IMR-90 (cell line): Measurements from ENCODE around the gene RBM39. TPM values are rescaled to one million over a fixed set of nuclear protein-coding genes. Genes with fewer than 3 reads are reported as not detected.

Source experiments
- ATAC-seq: fragments of 200-7000 bp; cut with Tn5 transposase; 2 replicates; pipeline ENCODE4 v1.9.1; 2020; ENCODE audit warnings: low read depth, mild to moderate bottlenecking, moderate library complexity
- BruUV-seq: library from RNA; stranded (reverse); fragments of 400-500 nt; replicated peaks from 2 replicates; lab custom pipeline; 2021; lab: Mats Ljungman, UMichigan
- CTCF ChIA-PET: fragments of 300-600 bp; formaldehyde crosslinking; extraction: SDS; loops from one replicate; lab custom pipeline; 2021; ENCODE audit warnings: antibody characterized with exemption; lab: Yijun Ruan, JAX
- POLR2A ChIA-PET: fragments of 300-600 bp; sonication (Branson Sonifier 250); formaldehyde crosslinking; loops from one replicate; lab custom pipeline; 2022; ENCODE audit warnings: antibody characterized with exemption; ENCODE audit not compliant: unreplicated experiment; lab: Charles Lee
- DNase-seq: peaks from one replicate; pipeline ENCODE4 v3.0.0; 2013
- H2AFZ ChIP-seq: replicated peaks from 2 replicates; pipeline ENCODE3; 2013; ENCODE audit warnings: low read length, mild to moderate bottlenecking; ENCODE audit not compliant: poor library complexity
- H2AK5ac ChIP-seq: 2 replicates; pipeline ENCODE4 v1.6.1; 2013; ENCODE audit warnings: low read depth, low read length, inconsistent platforms
- H2AK9ac ChIP-seq: replicated peaks from 2 replicates; pipeline ENCODE3; 2013; ENCODE audit warnings: mild to moderate bottlenecking, low read depth, low read length, moderate library complexity; ENCODE audit not compliant: poor library complexity
- H2BK120ac ChIP-seq: 2 replicates; pipeline ENCODE4 v1.6.1; 2013; ENCODE audit warnings: low read depth, low read length, inconsistent platforms
- H2BK15ac ChIP-seq: 3 replicates; pipeline ENCODE4 v1.6.1; 2013; ENCODE audit warnings: low read depth, low read length, inconsistent platforms
- H2BK20ac ChIP-seq: 2 replicates; pipeline ENCODE4 v1.6.1; 2013; ENCODE audit warnings: low read depth, mild to moderate bottlenecking, inconsistent platforms, low read length, moderate library complexity
- H2BK5ac ChIP-seq: 2 replicates; pipeline ENCODE4 v1.6.1; 2013; ENCODE audit warnings: mild to moderate bottlenecking, low read depth, low read length, inconsistent platforms; ENCODE audit not compliant: poor library complexity, severe bottlenecking
- H3K14ac ChIP-seq: replicated peaks from 2 replicates; pipeline ENCODE4 v1.6.1; 2013; ENCODE audit warnings: low read depth, low read length, inconsistent platforms
- H3K18ac ChIP-seq: 2 replicates; pipeline ENCODE4 v1.6.1; 2013; ENCODE audit warnings: low read depth, low read length, control low read depth
- H3K23ac ChIP-seq: 2 replicates; pipeline ENCODE4 v1.6.1; 2013; ENCODE audit warnings: low read depth, low read length, inconsistent platforms
- H3K27ac ChIP-seq: 2 replicates; pipeline ENCODE4 v1.5.1; 2013; ENCODE audit warnings: mild to moderate bottlenecking, control low read depth, low read length; ENCODE audit not compliant: insufficient read depth
- H3K27me3 ChIP-seq: 2 replicates; pipeline ENCODE4 v1.6.1; 2013; ENCODE audit warnings: low read length; ENCODE audit not compliant: control insufficient read depth, insufficient read depth
- H3K36me3 ChIP-seq: 2 replicates; pipeline ENCODE4 v1.6.1; 2013; ENCODE audit warnings: low read length, mixed read lengths; ENCODE audit not compliant: control insufficient read depth, insufficient read depth
- H3K4ac ChIP-seq: 2 replicates; pipeline ENCODE4 v1.6.1; 2013; ENCODE audit warnings: low read depth, low read length, inconsistent platforms
- H3K4me1 ChIP-seq: 2 replicates; pipeline ENCODE4 v1.6.1; 2013; ENCODE audit warnings: low read length, mixed read lengths; ENCODE audit not compliant: control insufficient read depth, insufficient read depth
- H3K4me2 ChIP-seq: 2 replicates; pipeline ENCODE4 v1.6.1; 2013; ENCODE audit warnings: low read depth, mild to moderate bottlenecking, control low read depth, low read length, moderate library complexity
- H3K4me3 ChIP-seq: 2 replicates; pipeline ENCODE4 v1.5.1; 2013; ENCODE audit warnings: low read depth, mild to moderate bottlenecking, control low read depth, low read length, moderate library complexity; ENCODE audit not compliant: insufficient read depth
- H3K56ac ChIP-seq: 2 replicates; pipeline ENCODE4 v1.6.1; 2013; ENCODE audit warnings: low read length, inconsistent platforms; ENCODE audit not compliant: insufficient read depth; ENCODE audit errors: extremely low read depth
- H3K79me1 ChIP-seq, 2 experiments: 2 replicates each; pipeline ENCODE4 v1.6.1; 2013; ENCODE audit warnings: low read length in 2 of 2, inconsistent platforms in 1 of 2, low read depth in 1 of 2
- H3K9ac ChIP-seq: 2 replicates; pipeline ENCODE4 v1.6.1; 2013; ENCODE audit warnings: low read depth, low read length, control low read depth
- H3K9me1 ChIP-seq: 2 replicates; pipeline ENCODE4 v1.6.1; 2013; ENCODE audit warnings: low read length, inconsistent platforms; ENCODE audit not compliant: insufficient read depth
- H3K9me3 ChIP-seq: 2 replicates; pipeline ENCODE4 v1.6.1; 2013; ENCODE audit warnings: low read length; ENCODE audit not compliant: control insufficient read depth, insufficient read depth
- H4K20me1 ChIP-seq: 2 replicates; pipeline ENCODE4 v1.6.1; 2013; ENCODE audit warnings: low read length, inconsistent platforms; ENCODE audit not compliant: insufficient read depth
- H4K5ac ChIP-seq: 2 replicates; pipeline ENCODE4 v1.6.1; 2013; ENCODE audit warnings: mild to moderate bottlenecking, low read depth, low read length, control low read depth
- H4K8ac ChIP-seq, 2 experiments: 2 replicates each; pipeline ENCODE4 v1.6.1; 2013; ENCODE audit warnings: low read depth in 2 of 2, low read length in 2 of 2, control low read depth in 1 of 2, inconsistent platforms in 1 of 2
- H4K91ac ChIP-seq: 2 replicates; pipeline ENCODE4 v1.6.1; 2013; ENCODE audit warnings: low read depth, low read length, inconsistent platforms; ENCODE audit not compliant: insufficient read depth
- NFE2L2 ChIP-seq: fragments of 150-350 bp; IDR thresholded peaks from 2 replicates; pipeline ENCODE4 v1.6.1; 2016; ENCODE audit warnings: low read depth, mild to moderate bottlenecking, low read length
- WGBS, 2 experiments: methylation state at CpG; one replicate each; pipeline versions ENCODE4 v1.1.5 to v1.1.7; 2013; ENCODE audit warnings: missing lambda C conversion rate in 2 of 2; ENCODE audit not compliant: insufficient read length in 1 of 2; ENCODE audit errors: extremely low coverage in 2 of 2; 5-methylcytosine and 5-hydroxymethylcytosine counted together
- dilution Hi-C: fragments of 300-500 bp; cut with HindIII; formaldehyde crosslinking; loops from one replicate; pipeline ENCODE4 v1.14.3; 2018; ENCODE audit warnings: low sequenced_read_pairs; ENCODE audit not compliant: unreplicated experiment
- in situ Hi-C: fragments of 300-500 bp; cut with MboI; formaldehyde crosslinking; loops from 3 replicates; pipeline ENCODE4 v1.14.3; 2019; ENCODE audit warnings: low sequenced_read_pairs, inconsistent platforms, mixed read lengths
- intact Hi-C: fragments of 100-400 bp; cut with micrococcal nuclease; formaldehyde crosslinking; loops from 2 replicates; pipeline ENCODE4 v1.10.0; 2022
- polyA plus RNA-seq, 3 experiments: library from polyadenylated mRNA; depleted of rRNA; stranded (reverse); fragments of >200 nt; gene quantifications; 2 replicates each; pipeline ENCODE4 v1.2.3, GENCODE V29; 2012; ENCODE audit warnings: low replicate concordance in 1 of 3
- total RNA-seq: library from RNA; depleted of rRNA; stranded (reverse); fragments of >200 nt; gene quantifications from 2 replicates; pipeline ENCODE4 v1.2.3, GENCODE V29; 2012

Gene RBM39
- total and polyA plus RNA-seq, 2 of the 4 experiments (the other 2 are of a cell fraction), result 106 to 166 TPM

DNA sequence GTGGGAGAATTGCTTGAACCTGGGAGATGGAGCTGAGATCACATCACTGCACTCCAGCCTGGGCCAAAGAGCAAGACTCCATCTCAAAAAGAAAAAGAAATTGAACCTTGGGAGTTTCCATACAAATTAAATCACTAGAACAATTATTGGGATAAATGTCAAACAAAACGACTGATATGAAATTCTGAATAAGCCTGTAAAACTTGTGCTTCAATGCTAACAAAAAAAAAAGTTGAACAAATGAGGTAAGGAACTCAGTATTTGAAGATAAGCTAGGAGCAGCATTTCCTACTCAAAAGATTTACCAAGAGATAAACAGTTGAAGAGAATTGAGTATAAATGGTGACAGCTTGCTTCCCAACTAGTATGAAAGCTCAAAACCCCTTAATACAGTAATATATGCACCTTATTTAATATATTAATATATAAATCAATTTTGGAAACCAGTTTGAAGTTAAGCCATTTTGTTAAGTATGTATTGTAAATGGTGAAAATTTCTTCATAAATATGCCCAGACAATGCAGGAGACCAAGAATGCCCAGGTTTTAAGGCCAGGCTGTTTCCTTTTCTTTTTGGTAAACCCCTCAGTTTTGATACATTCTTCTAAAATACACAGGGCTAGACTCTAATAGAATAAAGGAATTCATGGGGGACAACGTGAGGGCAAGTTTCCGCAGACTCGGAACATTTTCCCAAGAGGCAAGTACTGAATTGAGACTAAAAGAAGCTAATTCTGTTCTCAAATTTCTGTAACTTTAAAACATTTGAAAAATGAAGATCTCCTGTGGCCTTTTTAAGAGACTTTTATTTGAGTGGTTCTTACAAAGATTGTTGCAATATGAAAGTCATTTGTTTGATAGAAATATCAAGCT is 39.0 kb downstream of the RBM39 start:
- Histone ChIP-seq H3K14ac (no peak overlapping the region), H3K18ac (no peak overlapping the region), H3K27ac (no peak overlapping the region), H2BK15ac (no peak overlapping the region), H2BK20ac (no peak overlapping the region), H2AFZ (no peak overlapping the region), H3K4me3 (no peak overlapping the region), H2AK9ac (no peak overlapping the region), H4K20me1 (peaks cover 39% of the 10 kb centered on the region), H3K56ac (no peak overlapping the region), H2BK120ac (no peak overlapping the region), H3K36me3 (peaks cover 46% of the 10 kb centered on the region), H3K27me3 (no peaks in the 10 kb centered on the region), H3K4me2 (no peak overlapping the region), H3K4me1 (peaks cover 3% of the 10 kb centered on the region), H3K23ac (no peak overlapping the region), H4K8ac (no peak overlapping the region), H3K79me1 (peaks cover 10 to 64% of the 10 kb centered on the region in 2 experiments), H2BK5ac (no peak overlapping the region), H4K5ac (no peak overlapping the region), H3K9me3 (no peaks in the 10 kb centered on the region), H3K9me1 (no peaks in the 10 kb centered on the region), H3K9ac (no peak overlapping the region), H2AK5ac (no peak overlapping the region), H4K91ac (no peak overlapping the region), H3K4ac (no peak overlapping the region)
- BruUV-seq, result no TSS peak
- POLR2A ChIA-PET, result interaction anchor here (1.1 kb wide), 1 partner anchor 39 kb away, joined by 3 read pairs; the partner anchor contains the start of gene RBM39
- TF ChIP-seq NFE2L2, result no peak
- no peak for DNase-seq
- intact Hi-C loops, result loop anchor here (10.0 kb wide), 1 partner anchor 182 kb away; no protein-coding TSS in a partner anchor
- CTCF ChIA-PET, result interaction anchor here (0.7 kb wide), 1 partner anchor 435 kb away, joined by 3 read pairs; no protein-coding TSS in a partner anchor
- dilution Hi-C loops, result no loop called here
- no CpG with 5 or more reads among the region's 4 CpGs for WGBS, 2 experiments
- in situ Hi-C loops, result no loop called here
- ATAC-seq, result no peak
